ENCODE data around the gene ISCA1.

ISCA1 gene

GRCh38 chr9:86219606-86220005, 62.7 kb downstream of the ISCA1 start:
- DNase-seq (ENCODE audit: low read depth) = no peak
- H3K4me3 ChIP-seq (ENCODE audit: control insufficient read depth, low read depth, low read length) = no peak overlapping the region
- TF ChIP-seq CTCF (conservative IDR thresholded peaks at IDR 0.05; ENCODE audit: control insufficient read depth, insufficient read depth, low read depth, low read length) = no peak

- H3K4me3 ChIP-seq (ENCODE audit: control insufficient read depth, low read depth, low read length) = no peak overlapping the region
- no peak for TF ChIP-seq CTCF (conservative IDR thresholded peaks at IDR 0.05; ENCODE audit: control insufficient read depth, insufficient read depth, low read depth, low read length)
- peak; percentile 19 for DNase-seq (ENCODE audit: low read depth)
Observed at GRCh38 chr9:86217076-86217755, 65.1 kb downstream of the ISCA1 start.

All from fibroblast of mammary gland (primary cell).